Measurements from ENCODE around the gene JKAMP.

DNA sequence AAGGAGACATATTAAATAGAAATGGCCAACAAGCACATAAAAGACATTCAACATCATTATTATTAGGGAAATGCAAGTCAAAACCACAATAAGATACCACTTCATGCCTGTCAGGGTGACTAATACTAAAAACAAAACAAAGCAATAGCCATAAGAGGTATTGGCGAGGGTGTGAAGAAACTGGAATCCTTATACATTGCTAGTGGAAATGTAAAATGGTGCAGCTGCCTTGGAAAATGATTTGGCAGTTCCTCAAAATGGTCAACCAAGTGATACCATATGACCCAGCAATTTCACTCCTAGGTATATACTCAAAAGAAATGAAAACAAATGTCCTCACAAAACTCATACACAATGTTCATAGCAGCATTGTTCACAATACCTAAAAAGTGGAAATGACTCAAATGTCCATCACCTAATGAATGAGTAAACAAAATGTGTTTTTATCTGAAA lies 46.1 kb upstream of the JKAMP start:
- TF ChIP-seq POLR2A (IDR thresholded peaks at IDR 0.05; ENCODE audit: low read depth, low read length) (no peak), TAF1 (IDR thresholded peaks at IDR 0.05; ENCODE audit: borderline replicate concordance, low read depth, low read length) (no peak), POLR2AphosphoS5 (IDR thresholded peaks at IDR 0.05; ENCODE audit: low read depth, low read length) (no peak)
